Measurements from ENCODE around the gene LRIT3.
"Not testable (repeated sequence)": the region's sequence is repeated elsewhere in the genome, so short reads cannot be mapped to it uniquely, and the experiment has no call there.

LRIT3 gene

GRCh38 chr4:109870061-109870460, 22.2 kb downstream of the LRIT3 start:
- TF ChIP-seq CTCF (IDR thresholded peaks at IDR 0.05; ENCODE audit: low read depth, low read length), result no peak
- DNase-seq (ENCODE audit: low read depth, low spot score), result no peak
- H3K4me3 ChIP-seq (ENCODE audit: low read depth, low read length), result no peak overlapping the region
- in situ Hi-C loops (cut with HindIII; ENCODE audit: low sequenced_read_pairs), result no loop called here

GRCh38 chr4:109872065-109872464, 24.2 kb downstream of the LRIT3 start:
- H3K4me3 ChIP-seq (ENCODE audit: low read depth, low read length), result no peak overlapping the region
- DNase-seq (ENCODE audit: low read depth, low spot score), result no peak
- no peak for TF ChIP-seq CTCF (IDR thresholded peaks at IDR 0.05; ENCODE audit: low read depth, low read length)
- in situ Hi-C loops (cut with HindIII; ENCODE audit: low sequenced_read_pairs), result no loop called here

- no peak for TF ChIP-seq CTCF (IDR thresholded peaks at IDR 0.05; ENCODE audit: low read depth, low read length)
- in situ Hi-C loops (cut with HindIII; ENCODE audit: low sequenced_read_pairs), result no loop called here
- no peak overlapping the region for H3K4me3 ChIP-seq (ENCODE audit: low read depth, low read length)
- DNase-seq (ENCODE audit: low read depth, low spot score), result no peak
Observed at GRCh38 chr4:109872950-109873656, 25.2 kb downstream of the LRIT3 start.

DNA sequence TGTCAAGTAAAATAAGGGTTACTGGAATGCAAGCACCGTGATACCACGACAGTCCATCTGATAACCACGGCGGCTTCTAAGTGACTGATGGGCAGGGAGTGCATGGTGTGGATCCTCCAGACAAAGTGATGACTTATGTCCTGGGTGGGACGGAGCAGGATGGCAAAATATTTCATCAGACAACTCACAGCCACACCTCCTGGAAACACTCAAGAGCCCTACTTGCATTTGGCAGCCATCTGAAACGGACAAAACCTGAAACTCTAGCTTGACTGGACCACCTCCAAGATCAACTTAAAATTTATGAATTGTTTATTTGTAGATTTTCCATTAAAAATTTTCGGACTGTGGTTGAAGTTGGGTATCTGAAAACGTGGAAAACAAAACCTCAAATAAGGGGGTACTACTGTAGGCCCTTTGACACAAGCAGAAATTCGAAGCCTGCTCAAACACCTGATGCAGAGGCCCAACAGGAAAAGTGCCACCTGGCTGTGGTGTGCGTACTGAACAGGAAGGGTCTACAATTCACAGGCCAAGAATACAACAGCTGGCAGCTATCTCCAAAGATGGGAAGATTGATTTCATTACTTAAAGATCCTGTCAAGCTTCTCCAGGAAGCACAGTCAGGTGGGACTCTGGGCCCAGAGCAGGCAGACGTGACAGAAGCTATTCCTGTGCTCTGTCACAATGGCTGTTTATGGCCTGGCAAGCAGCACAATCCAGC, 26.0 kb downstream of the LRIT3 start:
- H3K4me3 ChIP-seq (ENCODE audit: low read depth, low read length), result no peak overlapping the region
- no peak for DNase-seq (ENCODE audit: low read depth, low spot score)
- in situ Hi-C loops (cut with HindIII; ENCODE audit: low sequenced_read_pairs), result no loop called here
- no peak for TF ChIP-seq CTCF (IDR thresholded peaks at IDR 0.05; ENCODE audit: low read depth, low read length)

- no peak for DNase-seq (ENCODE audit: low read depth, low spot score)
- no peak for TF ChIP-seq CTCF (IDR thresholded peaks at IDR 0.05; ENCODE audit: low read depth, low read length)
- no peak overlapping the region for H3K4me3 ChIP-seq (ENCODE audit: low read depth, low read length)
- in situ Hi-C loops (cut with HindIII; ENCODE audit: low sequenced_read_pairs), result no loop called here
Observed at GRCh38 chr4:109875106-109875505, 27.2 kb downstream of the LRIT3 start.

GRCh38 chr4:109875553-109875952, 27.6 kb downstream of the LRIT3 start:
- DNase-seq (ENCODE audit: low read depth, low spot score); in situ Hi-C loops (cut with HindIII; ENCODE audit: low sequenced_read_pairs); H3K4me3 ChIP-seq (ENCODE audit: low read depth, low read length): not testable (repeated sequence)

DNA sequence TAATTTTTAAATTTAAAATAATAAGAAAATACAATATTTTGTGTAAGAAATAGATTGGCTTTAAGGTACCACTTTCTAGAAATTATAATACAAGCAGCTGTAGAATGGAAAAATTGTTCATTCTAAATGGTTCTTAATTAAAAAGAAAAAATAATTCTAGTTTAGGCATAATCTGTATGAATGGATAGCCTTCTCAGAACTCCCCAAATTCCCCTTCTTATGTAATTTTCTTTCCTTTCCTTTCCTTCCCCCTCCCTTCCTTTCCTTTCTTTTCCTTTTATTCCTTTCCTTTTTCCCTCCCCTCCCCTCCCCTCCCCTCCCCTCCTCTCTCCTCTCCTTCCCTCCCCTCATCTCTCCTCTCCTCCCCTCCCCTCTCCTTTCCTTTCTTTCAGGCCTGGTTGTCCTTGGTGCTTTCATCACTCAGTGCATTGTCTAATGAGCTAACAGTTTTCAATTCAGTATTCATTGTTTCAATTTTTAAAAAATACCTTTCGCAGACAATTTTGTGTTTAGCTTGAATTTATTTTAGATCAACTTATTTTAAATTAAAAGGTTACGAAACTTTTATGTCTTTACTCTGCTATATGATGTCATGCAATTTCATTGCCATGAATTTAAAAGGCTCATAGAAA, 28.8 kb downstream of the LRIT3 start:
- in situ Hi-C loops (cut with HindIII; ENCODE audit: low sequenced_read_pairs), result no loop called here
- no peak overlapping the region for H3K4me3 ChIP-seq (ENCODE audit: low read depth, low read length)
- DNase-seq (ENCODE audit: low read depth, low spot score), result no peak
- no peak for TF ChIP-seq CTCF (IDR thresholded peaks at IDR 0.05; ENCODE audit: low read depth, low read length)
